ENCODE results near the gene EEF1AKMT4.

EEF1AKMT4 gene

DNA sequence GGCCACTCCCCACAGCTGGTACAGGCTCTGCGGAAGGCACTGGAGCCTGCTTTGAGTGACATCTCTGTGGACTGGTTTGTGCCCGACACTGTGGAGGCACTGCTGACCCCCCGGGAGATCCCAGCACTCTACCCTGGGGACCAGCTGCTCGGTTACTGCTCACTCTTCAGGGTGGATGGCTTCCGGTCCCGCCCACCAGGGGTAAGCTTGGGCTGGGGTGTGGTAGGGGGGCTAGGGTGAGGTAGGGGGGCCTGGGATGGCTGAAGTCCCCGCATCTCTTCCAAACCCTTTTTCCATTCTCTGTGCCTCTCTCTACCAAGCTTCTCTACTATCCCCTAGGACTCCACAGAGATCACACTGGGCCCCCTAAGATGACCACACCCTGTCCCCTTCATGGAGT lies 12.3 kb upstream of the EEF1AKMT4 start:
- no peaks in the 10 kb centered on the region for H3K9me3 ChIP-seq (ENCODE audit: insufficient read depth, low read length)
- H3K4me3 ChIP-seq (ENCODE audit: low read length) = no peak overlapping the region
- no peaks in the 10 kb centered on the region for H4K20me1 ChIP-seq (ENCODE audit: insufficient read depth, low read length)
- H3K79me2 ChIP-seq (ENCODE audit: low read length) = no peaks in the 10 kb centered on the region
- H3K9ac ChIP-seq (ENCODE audit: low read length) = no peak overlapping the region
- no peaks in the 10 kb centered on the region for H3K4me1 ChIP-seq (ENCODE audit: low read length)
- no peak overlapping the region for H3K4me2 ChIP-seq (ENCODE audit: low read length)
- no peaks in the 10 kb centered on the region for H3K27me3 ChIP-seq (ENCODE audit: low read depth, low read length)
- H2AFZ ChIP-seq (ENCODE audit: low read depth, low read length) = no peak overlapping the region
- peaks cover 3% of the 10 kb centered on the region for H3K36me3 ChIP-seq (replicated peaks; ENCODE audit: low read depth, low read length)
- no peak overlapping the region for H3K27ac ChIP-seq (ENCODE audit: low read length)
- TF ChIP-seq EZH2phosphoT487 (IDR thresholded peaks at IDR 0.05; ENCODE audit: low read depth) = no peak
- no peak for TF ChIP-seq CTCF (IDR thresholded peaks at IDR 0.05; ENCODE audit: low read depth, low read length)

DNA sequence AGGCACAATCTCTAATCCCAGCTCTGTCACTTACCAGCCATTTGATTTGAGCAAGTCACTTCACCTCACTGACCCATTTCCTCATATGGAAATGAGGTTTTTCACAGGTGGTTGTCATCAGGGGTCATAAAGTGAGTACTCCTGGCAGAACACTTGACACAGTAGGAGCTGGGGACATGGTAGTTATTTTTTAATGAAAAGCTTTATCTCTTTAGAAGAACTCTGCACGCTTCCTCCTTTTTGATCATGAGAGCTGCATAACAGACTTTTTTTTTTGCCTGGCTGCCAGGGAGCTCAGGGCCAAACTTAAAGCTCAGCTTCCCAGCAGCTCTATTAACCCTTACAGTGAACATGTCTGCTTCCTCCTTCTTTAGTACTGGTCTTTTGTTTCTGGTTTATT lies 11.7 kb upstream of the EEF1AKMT4 start:
- TF ChIP-seq CTCF (IDR thresholded peaks at IDR 0.05; ENCODE audit: low read depth, low read length) (no peak), EZH2phosphoT487 (IDR thresholded peaks at IDR 0.05; ENCODE audit: low read depth) (no peak)
- no peak overlapping the region for H3K27ac ChIP-seq (ENCODE audit: low read length)
- no peaks in the 10 kb centered on the region for H3K27me3 ChIP-seq (ENCODE audit: low read depth, low read length)
- no peak overlapping the region for H3K4me3 ChIP-seq (ENCODE audit: low read length)
- no peaks in the 10 kb centered on the region for H3K4me1 ChIP-seq (ENCODE audit: low read length)
- H3K36me3 ChIP-seq (replicated peaks; ENCODE audit: low read depth, low read length) = peaks cover 8% of the 10 kb centered on the region
- H3K9ac ChIP-seq (ENCODE audit: low read length) = no peak overlapping the region
- H3K4me2 ChIP-seq (ENCODE audit: low read length) = no peak overlapping the region
- H3K79me2 ChIP-seq (ENCODE audit: low read length) = no peaks in the 10 kb centered on the region
- no peak overlapping the region for H2AFZ ChIP-seq (ENCODE audit: low read depth, low read length)
- H3K9me3 ChIP-seq (ENCODE audit: insufficient read depth, low read length) = no peaks in the 10 kb centered on the region
- H4K20me1 ChIP-seq (ENCODE audit: insufficient read depth, low read length) = no peaks in the 10 kb centered on the region

DNA sequence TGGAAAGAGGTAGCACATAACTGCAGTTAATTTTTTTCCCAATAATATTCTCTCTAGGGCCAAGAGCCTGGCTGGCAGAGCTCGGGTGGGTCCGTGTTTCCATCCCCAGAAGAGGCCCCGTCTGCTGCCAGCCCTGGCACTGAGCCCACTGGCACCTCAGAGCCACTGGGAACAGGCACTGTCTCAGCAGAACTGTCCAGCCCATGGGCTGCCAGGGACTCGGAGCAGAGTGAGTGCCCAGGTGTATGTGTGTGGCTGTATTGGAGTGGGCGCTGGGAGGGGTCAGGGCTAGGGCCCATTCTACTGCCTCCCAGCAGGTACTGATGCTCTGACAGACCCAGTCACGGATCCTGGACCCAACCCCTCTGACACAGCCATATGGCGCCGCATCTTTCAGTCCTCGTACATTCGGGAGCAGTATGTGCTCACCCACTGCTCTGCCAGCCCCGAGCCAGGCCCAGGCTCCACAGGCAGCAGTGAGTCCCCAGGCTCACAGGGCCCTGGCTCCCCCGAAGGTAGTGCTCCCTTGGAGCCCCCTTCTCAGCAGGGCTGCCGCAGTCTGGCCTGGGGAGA lies 11.1 kb upstream of the EEF1AKMT4 start:
- no peaks in the 10 kb centered on the region for H3K9me3 ChIP-seq (ENCODE audit: insufficient read depth, low read length)
- H3K27me3 ChIP-seq (ENCODE audit: low read depth, low read length) = no peaks in the 10 kb centered on the region
- no peaks in the 10 kb centered on the region for H3K79me2 ChIP-seq (ENCODE audit: low read length)
- peaks cover 10% of the 10 kb centered on the region for H3K36me3 ChIP-seq (replicated peaks; ENCODE audit: low read depth, low read length)
- no peak overlapping the region for H3K27ac ChIP-seq (ENCODE audit: low read length)
- no peaks in the 10 kb centered on the region for H4K20me1 ChIP-seq (ENCODE audit: insufficient read depth, low read length)
- H3K4me1 ChIP-seq (ENCODE audit: low read length) = no peaks in the 10 kb centered on the region
- no peak for TF ChIP-seq EZH2phosphoT487 (IDR thresholded peaks at IDR 0.05; ENCODE audit: low read depth)
- no peak for TF ChIP-seq CTCF (IDR thresholded peaks at IDR 0.05; ENCODE audit: low read depth, low read length)
- no peak overlapping the region for H3K9ac ChIP-seq (ENCODE audit: low read length)
- H3K4me2 ChIP-seq (ENCODE audit: low read length) = no peak overlapping the region
- no peak overlapping the region for H2AFZ ChIP-seq (ENCODE audit: low read depth, low read length)
- no peak overlapping the region for H3K4me3 ChIP-seq (ENCODE audit: low read length)

DNA sequence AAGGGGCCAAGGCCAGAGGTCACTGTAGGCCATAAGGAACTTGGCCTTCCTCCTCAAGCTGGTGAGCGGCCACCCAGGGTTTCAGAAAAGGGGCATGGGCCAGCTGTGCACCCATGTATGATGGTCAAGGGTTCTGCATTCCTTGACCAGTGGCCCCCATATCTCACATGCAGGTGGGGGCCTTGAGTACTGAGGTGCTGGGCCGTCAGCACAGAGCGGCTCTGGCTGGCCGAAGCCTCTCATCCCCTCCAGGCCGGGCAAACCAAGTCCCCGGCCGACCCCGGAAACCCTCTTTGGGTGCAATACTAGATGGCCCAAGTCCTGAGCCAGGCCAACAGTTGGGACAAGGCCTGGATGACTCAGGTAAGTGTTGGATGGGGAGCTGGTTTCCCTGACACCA lies 10.3 kb upstream of the EEF1AKMT4 start:
- Histone ChIP-seq H3K9me3 (ENCODE audit: insufficient read depth, low read length) (no peaks in the 10 kb centered on the region), H3K4me2 (ENCODE audit: low read length) (no peak overlapping the region), H3K27ac (ENCODE audit: low read length) (no peak overlapping the region), H3K27me3 (ENCODE audit: low read depth, low read length) (no peaks in the 10 kb centered on the region), H3K36me3 (replicated peaks; ENCODE audit: low read depth, low read length) (peaks cover 14% of the 10 kb centered on the region), H3K4me3 (ENCODE audit: low read length) (no peak overlapping the region), H3K9ac (ENCODE audit: low read length) (no peak overlapping the region), H4K20me1 (ENCODE audit: insufficient read depth, low read length) (no peaks in the 10 kb centered on the region), H3K4me1 (ENCODE audit: low read length) (no peaks in the 10 kb centered on the region), H3K79me2 (ENCODE audit: low read length) (no peaks in the 10 kb centered on the region), H2AFZ (ENCODE audit: low read depth, low read length) (no peak overlapping the region)
- TF ChIP-seq CTCF (IDR thresholded peaks at IDR 0.05; ENCODE audit: low read depth, low read length) (no peak), EZH2phosphoT487 (IDR thresholded peaks at IDR 0.05; ENCODE audit: low read depth) (no peak)
